IPS DF 4.7 (cell line): ENCODE data around the gene ITGA8.
"Not testable (repeated sequence)": the region's sequence is repeated elsewhere in the genome, so short reads cannot be mapped to it uniquely, and the experiment has no call there.

Source experiments
- DNase-seq: peaks from one replicate; pipeline ENCODE4 v3.0.0-alpha.2; 2013; ENCODE audit warnings: low spot score; ENCODE audit errors: extremely low read depth

ITGA8 gene

GRCh38 chr10:15719899-15720634 is at the start of gene ITGA8:
Gene ITGA8 (minus strand): TSS chr10:15719922. CDS start chr10:15719771, 151 bp downstream.
- no peak for DNase-seq

GRCh38 chr10:15764892-15765454 is 45.3 kb upstream of the ITGA8 start:
- no peak for DNase-seq

GRCh38 chr10:15763006-15763405 is 43.3 kb upstream of the ITGA8 start:
- no peak for DNase-seq

GRCh38 chr10:15762239-15762638 is 42.5 kb upstream of the ITGA8 start:
- not testable (repeated sequence) for DNase-seq

- DNase-seq: not testable (repeated sequence)
Observed at GRCh38 chr10:15761224-15761623, 41.5 kb upstream of the ITGA8 start.

GRCh38 chr10:15760681-15761080 is 41.0 kb upstream of the ITGA8 start:
- DNase-seq: no peak

- DNase-seq: no peak
Observed at GRCh38 chr10:15759265-15759664, 39.5 kb upstream of the ITGA8 start.

GRCh38 chr10:15758618-15759017 is 38.9 kb upstream of the ITGA8 start:
- no peak for DNase-seq

- no peak for DNase-seq
Observed at GRCh38 chr10:15754937-15755336, 35.2 kb upstream of the ITGA8 start.

- no peak for DNase-seq
Observed at GRCh38 chr10:15751046-15751445, 31.3 kb upstream of the ITGA8 start.

- no peak for DNase-seq
Observed at GRCh38 chr10:15748126-15748525, 28.4 kb upstream of the ITGA8 start.

- no peak for DNase-seq
Observed at GRCh38 chr10:15747632-15748031, 27.9 kb upstream of the ITGA8 start.

- no peak for DNase-seq
Observed at GRCh38 chr10:15745751-15746150, 26.0 kb upstream of the ITGA8 start.

- DNase-seq: peak; percentile 58
Observed at GRCh38 chr10:15744217-15744865, 24.6 kb upstream of the ITGA8 start.

- no peak for DNase-seq
Observed at GRCh38 chr10:15743443-15743842, 23.7 kb upstream of the ITGA8 start.

- no peak for DNase-seq
Observed at GRCh38 chr10:15742836-15743235, 23.1 kb upstream of the ITGA8 start.

- DNase-seq: no peak
Observed at GRCh38 chr10:15742102-15742501, 22.4 kb upstream of the ITGA8 start.

GRCh38 chr10:15741581-15741980 is 21.9 kb upstream of the ITGA8 start:
- DNase-seq: no peak

GRCh38 chr10:15740261-15740660 is 20.5 kb upstream of the ITGA8 start:
- no peak for DNase-seq

GRCh38 chr10:15739254-15739970 is 19.7 kb upstream of the ITGA8 start:
- no peak for DNase-seq

- no peak for DNase-seq
Observed at GRCh38 chr10:15738270-15738925, 18.7 kb upstream of the ITGA8 start.
